Astrocyte (in vitro differentiated cells and primary cell): ENCODE data around the gene DPF3.

Experiments
- CTCF ChIP-seq: IDR thresholded peaks from 2 replicates; pipeline ENCODE4 v1.5.1; 2011; ENCODE audit warnings: low read depth, mild to moderate bottlenecking, inconsistent platforms, low read length, moderate library complexity; ENCODE audit not compliant: insufficient read depth
- EZH2 ChIP-seq: IDR thresholded peaks from 2 replicates; pipeline ENCODE4 v1.6.1; 2012; ENCODE audit warnings: mild to moderate bottlenecking, low read length, inconsistent platforms; ENCODE audit not compliant: insufficient read depth

GRCh38 chr14:72597252-72598233, 296.4 kb downstream of the DPF3 start:
- no peak for TF ChIP-seq EZH2
- TF ChIP-seq CTCF = no peak
